ENCODE data around the gene MICU2.

The MICU2 gene

GRCh38 chr13:21576426-21576825, 27.5 kb downstream of the MICU2 start:
- Histone ChIP-seq H3K27me3 (ENCODE audit: control insufficient read depth in 1 of 2, insufficient read depth in 1 of 2, low read length in 2 of 2) (no peaks in the 10 kb centered on the region), H3K18ac (ENCODE audit: low read depth in 1 of 2, low read length in 2 of 2) (no peak overlapping the region), H2BK120ac (ENCODE audit: low read depth, low read length) (no peak overlapping the region), H3K27ac (ENCODE audit: low read length, poor library complexity, severe bottlenecking) (peak overlapping the region; percentile 43), H3K4me2 (ENCODE audit: low read length, poor library complexity, severe bottlenecking) (no peak overlapping the region), H3K23ac (ENCODE audit: low read length in 2 of 2) (no peak overlapping the region), H3K36me3 (ENCODE audit: control insufficient read depth in 1 of 2, insufficient read depth in 2 of 2, low read depth in 1 of 2, low read length in 2 of 2) (no peaks in the 10 kb centered on the region), H2BK12ac (ENCODE audit: low read length in 2 of 2) (no peak overlapping the region), H4K91ac (ENCODE audit: low read length) (no peak overlapping the region), H4K8ac (ENCODE audit: low read length) (no peak overlapping the region), H3K79me1 (replicated peaks; ENCODE audit: low read length, poor library complexity, severe bottlenecking) (peaks cover 13% of the 10 kb centered on the region), H2AK5ac (ENCODE audit: low read length, severe bottlenecking) (no peak overlapping the region), H2BK5ac (ENCODE audit: low read depth, low read length, poor library complexity, severe bottlenecking) (no peak overlapping the region), H3K9me3 (ENCODE audit: control insufficient read depth, low read length) (no peaks in the 10 kb centered on the region), H2BK15ac (ENCODE audit: low read depth, poor library complexity, severe bottlenecking) (no peak overlapping the region), H3K14ac (ENCODE audit: low read length in 2 of 2) (no peak overlapping the region), H3K4ac (ENCODE audit: low read depth in 1 of 2, low read length in 2 of 2) (no peak overlapping the region), H3K4me3 (ENCODE audit: insufficient read depth in 1 of 2, low read depth in 1 of 2, low read length in 2 of 2) (no peak overlapping the region), H3K4me1 (ENCODE audit: control insufficient read depth, insufficient read depth, low read depth, low read length) (peaks cover 2% of the 10 kb centered on the region), H3K9ac (ENCODE audit: low read length) (no peak overlapping the region), H2AFZ (ENCODE audit: low read depth, low read length) (no peak overlapping the region)
- DNase-seq: peak; percentile 11

GRCh38 chr13:21573920-21574712, 29.9 kb downstream of the MICU2 start:
- DNase-seq: no peak
- no peak overlapping the region for H4K91ac ChIP-seq (ENCODE audit: low read length)
- no CpG with 5 or more reads among the region's 2 CpGs for WGBS

DNA sequence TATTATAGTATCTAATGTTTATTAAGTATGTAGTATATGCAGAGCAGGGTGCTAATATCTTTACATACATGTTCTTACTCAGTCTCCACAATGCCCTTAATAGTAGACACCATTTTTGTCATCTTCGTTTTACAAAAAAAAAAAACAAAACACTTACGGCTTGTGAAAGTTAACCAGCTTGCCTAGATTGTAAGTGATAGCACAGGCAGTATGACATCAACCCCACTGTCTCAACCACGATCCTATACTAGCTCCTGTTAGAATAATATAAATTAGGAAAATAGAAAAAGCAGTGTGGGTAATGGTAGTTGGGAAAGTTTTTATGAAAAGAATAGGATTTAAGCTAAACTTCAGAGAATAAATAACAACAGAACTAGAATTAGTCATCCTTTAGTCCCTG, 34.3 kb downstream of the MICU2 start:
- 92% methylated on average over 2 of the region's 3 CpGs for WGBS
- no peak overlapping the region for H2AFZ ChIP-seq (ENCODE audit: low read depth, low read length)
- H3K4me1 ChIP-seq (ENCODE audit: control insufficient read depth, insufficient read depth, low read depth, low read length): no peaks in the 10 kb centered on the region
- H3K9ac ChIP-seq (ENCODE audit: low read length): no peak overlapping the region
- peaks cover 4 to 12% of the 10 kb centered on the region in 2 experiments for H3K36me3 ChIP-seq (ENCODE audit: control insufficient read depth in 1 of 2, insufficient read depth in 2 of 2, low read depth in 1 of 2, low read length in 2 of 2)
- H2AK5ac ChIP-seq (ENCODE audit: low read length, severe bottlenecking): no peak overlapping the region
- no peak overlapping the region for H3K27ac ChIP-seq (ENCODE audit: low read length, poor library complexity, severe bottlenecking)
- no peak overlapping the region for H3K23ac ChIP-seq (ENCODE audit: low read length in 2 of 2)
- H3K18ac ChIP-seq (ENCODE audit: low read depth in 1 of 2, low read length in 2 of 2): no peak overlapping the region
- H2BK120ac ChIP-seq (ENCODE audit: low read depth, low read length): no peak overlapping the region
- H3K9me3 ChIP-seq (ENCODE audit: control insufficient read depth, low read length): no peaks in the 10 kb centered on the region
- H2BK15ac ChIP-seq (ENCODE audit: low read depth, poor library complexity, severe bottlenecking): no peak overlapping the region
- no peak overlapping the region for H4K91ac ChIP-seq (ENCODE audit: low read length)
- H2BK12ac ChIP-seq (ENCODE audit: low read length in 2 of 2): no peak overlapping the region
- DNase-seq: no peak
- H3K4me2 ChIP-seq (ENCODE audit: low read length, poor library complexity, severe bottlenecking): no peak overlapping the region
- no peak overlapping the region for H2BK5ac ChIP-seq (ENCODE audit: low read depth, low read length, poor library complexity, severe bottlenecking)
- peaks cover 22% of the 10 kb centered on the region for H3K79me1 ChIP-seq (replicated peaks; ENCODE audit: low read length, poor library complexity, severe bottlenecking)
- no peak overlapping the region for H3K14ac ChIP-seq (ENCODE audit: low read length in 2 of 2)
- no peak overlapping the region for H4K8ac ChIP-seq (ENCODE audit: low read length)
- no peak overlapping the region for H3K4me3 ChIP-seq (ENCODE audit: insufficient read depth in 1 of 2, low read depth in 1 of 2, low read length in 2 of 2)
- no peak overlapping the region for H3K4ac ChIP-seq (ENCODE audit: low read depth in 1 of 2, low read length in 2 of 2)
- no peaks in the 10 kb centered on the region for H3K27me3 ChIP-seq (ENCODE audit: control insufficient read depth in 1 of 2, insufficient read depth in 1 of 2, low read length in 2 of 2)

More at GRCh38 chr13:21573920-21574712, 29.9 kb downstream of the MICU2 start:
- H2AFZ ChIP-seq (ENCODE audit: low read depth, low read length): no peak overlapping the region
- no peak overlapping the region for H3K18ac ChIP-seq (ENCODE audit: low read depth in 1 of 2, low read length in 2 of 2)
- no peak overlapping the region for H3K4me2 ChIP-seq (ENCODE audit: low read length, poor library complexity, severe bottlenecking)
- peaks cover 2% of the 10 kb centered on the region for H3K4me1 ChIP-seq (ENCODE audit: control insufficient read depth, insufficient read depth, low read depth, low read length)
- no peaks in the 10 kb centered on the region for H3K9me3 ChIP-seq (ENCODE audit: control insufficient read depth, low read length)
- no peak overlapping the region for H3K4ac ChIP-seq (ENCODE audit: low read depth in 1 of 2, low read length in 2 of 2)
- H2AK5ac ChIP-seq (ENCODE audit: low read length, severe bottlenecking): no peak overlapping the region
- peaks cover 17% of the 10 kb centered on the region for H3K79me1 ChIP-seq (replicated peaks; ENCODE audit: low read length, poor library complexity, severe bottlenecking)
- no peak overlapping the region for H4K8ac ChIP-seq (ENCODE audit: low read length)
- no peak overlapping the region for H3K14ac ChIP-seq (ENCODE audit: low read length in 2 of 2)
- H3K9ac ChIP-seq (ENCODE audit: low read length): no peak overlapping the region
- H2BK5ac ChIP-seq (ENCODE audit: low read depth, low read length, poor library complexity, severe bottlenecking): no peak overlapping the region
- H2BK120ac ChIP-seq (ENCODE audit: low read depth, low read length): no peak overlapping the region
- no peak overlapping the region for H3K4me3 ChIP-seq (ENCODE audit: insufficient read depth in 1 of 2, low read depth in 1 of 2, low read length in 2 of 2)
- H3K23ac ChIP-seq (ENCODE audit: low read length in 2 of 2): no peak overlapping the region
- no peak overlapping the region for H2BK15ac ChIP-seq (ENCODE audit: low read depth, poor library complexity, severe bottlenecking)
- H2BK12ac ChIP-seq (ENCODE audit: low read length in 2 of 2): no peak overlapping the region
- H3K27ac ChIP-seq (ENCODE audit: low read length, poor library complexity, severe bottlenecking): no peak overlapping the region
- no peaks in the 10 kb centered on the region for H3K36me3 ChIP-seq (ENCODE audit: control insufficient read depth in 1 of 2, insufficient read depth in 2 of 2, low read depth in 1 of 2, low read length in 2 of 2)
- no peaks in the 10 kb centered on the region for H3K27me3 ChIP-seq (ENCODE audit: control insufficient read depth in 1 of 2, insufficient read depth in 1 of 2, low read length in 2 of 2)

DNA sequence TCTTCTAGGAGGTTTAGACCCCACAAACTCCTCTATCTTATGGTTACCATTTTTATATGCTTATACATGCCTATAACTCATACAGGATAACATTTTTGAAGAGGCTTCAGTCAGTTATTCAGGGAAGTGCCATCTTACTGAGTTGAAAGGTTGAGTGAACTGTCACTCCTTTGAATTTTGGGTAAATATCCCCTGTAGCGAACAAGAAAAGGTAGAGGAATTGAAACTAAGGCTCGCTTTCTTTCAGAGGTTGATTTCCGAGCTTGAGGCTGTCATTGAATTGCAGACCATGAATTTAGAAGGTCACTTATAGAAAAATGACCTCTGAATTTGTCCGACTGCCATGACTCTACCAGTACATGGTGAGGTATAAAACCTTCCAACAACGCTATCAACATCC, 35.1 kb downstream of the MICU2 start:
- H3K9ac ChIP-seq (ENCODE audit: low read length): no peak overlapping the region
- no peak overlapping the region for H2AK5ac ChIP-seq (ENCODE audit: low read length, severe bottlenecking)
- H3K36me3 ChIP-seq (ENCODE audit: control insufficient read depth in 1 of 2, insufficient read depth in 2 of 2, low read depth in 1 of 2, low read length in 2 of 2): peaks cover 4 to 20% of the 10 kb centered on the region in 2 experiments
- H2BK5ac ChIP-seq (ENCODE audit: low read depth, low read length, poor library complexity, severe bottlenecking): no peak overlapping the region
- no peak overlapping the region for H3K4me3 ChIP-seq (ENCODE audit: insufficient read depth in 1 of 2, low read depth in 1 of 2, low read length in 2 of 2)
- H2AFZ ChIP-seq (ENCODE audit: low read depth, low read length): no peak overlapping the region
- H3K4me1 ChIP-seq (ENCODE audit: control insufficient read depth, insufficient read depth, low read depth, low read length): no peaks in the 10 kb centered on the region
- no peak overlapping the region for H2BK12ac ChIP-seq (ENCODE audit: low read length in 2 of 2)
- no peak overlapping the region for H3K14ac ChIP-seq (ENCODE audit: low read length in 2 of 2)
- H3K27ac ChIP-seq (ENCODE audit: low read length, poor library complexity, severe bottlenecking): no peak overlapping the region
- no peak overlapping the region for H3K4ac ChIP-seq (ENCODE audit: low read depth in 1 of 2, low read length in 2 of 2)
- no peak for DNase-seq
- H3K18ac ChIP-seq (ENCODE audit: low read depth in 1 of 2, low read length in 2 of 2): no peak overlapping the region
- peaks cover 26% of the 10 kb centered on the region for H3K79me1 ChIP-seq (replicated peaks; ENCODE audit: low read length, poor library complexity, severe bottlenecking)
- H4K8ac ChIP-seq (ENCODE audit: low read length): no peak overlapping the region
- no peak overlapping the region for H3K23ac ChIP-seq (ENCODE audit: low read length in 2 of 2)
- H3K27me3 ChIP-seq (ENCODE audit: control insufficient read depth in 1 of 2, insufficient read depth in 1 of 2, low read length in 2 of 2): no peaks in the 10 kb centered on the region
- over 99% methylated on average over 5 of the region's 5 CpGs for WGBS
- no peak overlapping the region for H2BK120ac ChIP-seq (ENCODE audit: low read depth, low read length)
- no peaks in the 10 kb centered on the region for H3K9me3 ChIP-seq (ENCODE audit: control insufficient read depth, low read length)
- no peak overlapping the region for H2BK15ac ChIP-seq (ENCODE audit: low read depth, poor library complexity, severe bottlenecking)
- no peak overlapping the region for H4K91ac ChIP-seq (ENCODE audit: low read length)
- H3K4me2 ChIP-seq (ENCODE audit: low read length, poor library complexity, severe bottlenecking): no peak overlapping the region
